Neuronal stem cell (in vitro differentiated cells): ENCODE results near the gene FAP.

Source experiments
- DNase-seq: peaks from one replicate; pipeline ENCODE4 v3.0.0-alpha.2; 2013; ENCODE audit warnings: low spot score
- H2AFZ ChIP-seq: one replicate; pipeline ENCODE4 v1.6.1; 2013; ENCODE audit warnings: mild to moderate bottlenecking, low read length, inconsistent platforms
- H2AK5ac ChIP-seq: 2 replicates; pipeline ENCODE4 v1.6.1; 2013; ENCODE audit warnings: low read depth, mild to moderate bottlenecking, inconsistent platforms, low read length, moderate library complexity, mixed read lengths
- H2BK120ac ChIP-seq: 2 replicates; pipeline ENCODE4 v1.6.1; 2013; ENCODE audit warnings: low read depth, mild to moderate bottlenecking, inconsistent platforms, low read length, moderate library complexity, mixed read lengths
- H2BK12ac ChIP-seq: one replicate; pipeline ENCODE4 v1.6.1; 2013; ENCODE audit warnings: low read length, inconsistent platforms
- H2BK15ac ChIP-seq: 2 replicates; pipeline ENCODE4 v1.6.1; 2013; ENCODE audit warnings: mild to moderate bottlenecking, low read length, inconsistent platforms, mixed read lengths
- H2BK5ac ChIP-seq: one replicate; pipeline ENCODE4 v1.6.1; 2013; ENCODE audit warnings: inconsistent platforms, mild to moderate bottlenecking, low read length, moderate library complexity
- H3K14ac ChIP-seq: one replicate; pipeline ENCODE4 v1.6.1; 2013; ENCODE audit warnings: low read length, inconsistent platforms
- H3K18ac ChIP-seq: 2 replicates; pipeline ENCODE4 v1.6.1; 2013; ENCODE audit warnings: low read length, inconsistent platforms
- H3K23ac ChIP-seq: 2 replicates; pipeline ENCODE4 v1.6.1; 2013; ENCODE audit warnings: low read depth, mild to moderate bottlenecking, mixed read lengths, low read length, inconsistent platforms; ENCODE audit not compliant: poor library complexity
- H3K27ac ChIP-seq: replicated peaks from 3 replicates; pipeline ENCODE4 v1.5.1; 2013; ENCODE audit warnings: low read length, inconsistent platforms
- H3K27me3 ChIP-seq, 3 experiments: 2 replicates each; pipeline ENCODE4 v1.6.1; 2013; ENCODE audit warnings: low read length in 3 of 3, mild to moderate bottlenecking in 2 of 3, inconsistent platforms in 1 of 3, low read depth in 1 of 3, mixed read lengths in 1 of 3, moderate library complexity in 1 of 3; ENCODE audit not compliant: control insufficient read depth in 3 of 3, insufficient read depth in 3 of 3
- H3K36me3 ChIP-seq, 2 donors: replicated peaks in 1 of 2; 2 replicates each; pipeline ENCODE4 v1.6.1; 2013; ENCODE audit warnings: low read length in 2 of 2; ENCODE audit not compliant: control insufficient read depth in 2 of 2, insufficient read depth in 2 of 2
- H3K4ac ChIP-seq: 2 replicates; pipeline ENCODE4 v1.6.1; 2013; ENCODE audit warnings: inconsistent platforms, mild to moderate bottlenecking, low read length, moderate library complexity
- H3K4me1 ChIP-seq, 2 donors: 1 replicate in 1 of 2; 2 replicates in 1 of 2; pipeline ENCODE4 v1.6.1; 2013; ENCODE audit warnings: low read length in 2 of 2, low read depth in 1 of 2; ENCODE audit not compliant: control insufficient read depth in 2 of 2, insufficient read depth in 1 of 2
- H3K4me2 ChIP-seq: one replicate; pipeline ENCODE4 v1.6.1; 2013; ENCODE audit warnings: mild to moderate bottlenecking, low read length, inconsistent platforms; ENCODE audit not compliant: insufficient read depth, poor library complexity, severe bottlenecking
- H3K4me3 ChIP-seq, 2 donors: 2 replicates each; pipeline ENCODE4 v1.5.1; 2013; ENCODE audit warnings: low read length in 2 of 2, mild to moderate bottlenecking in 2 of 2, inconsistent platforms in 1 of 2, moderate library complexity in 1 of 2
- H3K79me1 ChIP-seq: one replicate; pipeline ENCODE4 v1.6.1; 2013; ENCODE audit warnings: low read depth, mild to moderate bottlenecking, inconsistent platforms, low read length, moderate library complexity
- H3K9ac ChIP-seq: one replicate; pipeline ENCODE4 v1.6.1; 2013; ENCODE audit warnings: mild to moderate bottlenecking, low read depth, low read length, inconsistent platforms; ENCODE audit not compliant: poor library complexity
- H3K9me3 ChIP-seq, 2 donors: replicated peaks in 1 of 2; 2 replicates each; pipeline versions ENCODE3 to v1.6.1; 2013; ENCODE audit warnings: low read length in 2 of 2, mild to moderate bottlenecking in 2 of 2, inconsistent platforms in 1 of 2, low read depth in 1 of 2, mixed read lengths in 1 of 2, moderate library complexity in 1 of 2; ENCODE audit not compliant: control insufficient read depth in 2 of 2, insufficient read depth in 1 of 2
- H4K8ac ChIP-seq: one replicate; pipeline ENCODE4 v1.6.1; 2013; ENCODE audit warnings: low read depth, mild to moderate bottlenecking, inconsistent platforms, low read length, moderate library complexity
- H4K91ac ChIP-seq: one replicate; pipeline ENCODE4 v1.6.1; 2013; ENCODE audit warnings: low read length, low read depth, mild to moderate bottlenecking, inconsistent platforms; ENCODE audit not compliant: poor library complexity
- WGBS, 2 donors: extraction: QIAGEN DNeasy Blood & Tissue Kit; methylation state at CpG; one replicate each; pipeline ENCODE4 v1.1.7; 2013; ENCODE audit warnings: missing lambda C conversion rate in 2 of 2, mixed read lengths in 1 of 2; ENCODE audit not compliant: insufficient read length in 2 of 2, insufficient replicate concordance in 1 of 2; ENCODE audit errors: extremely low coverage in 2 of 2; 5-methylcytosine and 5-hydroxymethylcytosine counted together

Gene FAP

DNA sequence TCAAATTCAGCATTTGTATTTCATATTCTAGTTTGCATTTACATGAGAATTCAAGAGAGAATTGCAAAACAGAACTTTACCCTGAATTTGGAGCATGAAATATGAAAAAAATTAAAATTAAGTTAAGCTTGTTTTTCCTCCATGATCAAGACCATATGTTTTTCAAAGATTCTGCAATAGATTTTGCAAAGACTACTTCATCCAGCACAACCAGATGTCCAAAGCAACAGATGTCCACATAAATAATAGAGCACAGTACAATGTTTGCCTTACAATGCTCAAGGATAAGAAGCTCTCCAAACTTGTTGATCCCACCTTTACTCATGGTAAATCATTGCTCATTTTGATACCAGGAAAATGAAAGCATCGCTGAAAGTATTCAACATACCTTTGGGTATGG is 25.6 kb downstream of the FAP start:
- no peaks in the 10 kb centered on the region for H3K4me1 ChIP-seq
- no peak overlapping the region for H2BK12ac ChIP-seq
- no peak overlapping the region for H4K91ac ChIP-seq
- no peaks in the 10 kb centered on the region for H3K9me3 ChIP-seq
- H3K14ac ChIP-seq: no peak overlapping the region
- no peak overlapping the region for H3K23ac ChIP-seq
- H3K4ac ChIP-seq: no peak overlapping the region
- H4K8ac ChIP-seq: no peak overlapping the region
- no peak overlapping the region for H3K18ac ChIP-seq
- no peak overlapping the region for H3K27ac ChIP-seq
- H2AFZ ChIP-seq: no peak overlapping the region
- H2BK120ac ChIP-seq: no peak overlapping the region
- no peaks in the 10 kb centered on the region for H3K27me3 ChIP-seq
- DNase-seq: no peak
- no peak overlapping the region for H3K4me2 ChIP-seq
- H2BK15ac ChIP-seq: no peak overlapping the region
- no CpG with 5 or more reads among the region's 1 CpG for WGBS, 2 donors
- H3K79me1 ChIP-seq: no peaks in the 10 kb centered on the region
- no peak overlapping the region for H3K4me3 ChIP-seq
- H2AK5ac ChIP-seq: no peak overlapping the region
- no peak overlapping the region for H2BK5ac ChIP-seq
- no peaks in the 10 kb centered on the region for H3K36me3 ChIP-seq
- H3K9ac ChIP-seq: no peak overlapping the region

DNA sequence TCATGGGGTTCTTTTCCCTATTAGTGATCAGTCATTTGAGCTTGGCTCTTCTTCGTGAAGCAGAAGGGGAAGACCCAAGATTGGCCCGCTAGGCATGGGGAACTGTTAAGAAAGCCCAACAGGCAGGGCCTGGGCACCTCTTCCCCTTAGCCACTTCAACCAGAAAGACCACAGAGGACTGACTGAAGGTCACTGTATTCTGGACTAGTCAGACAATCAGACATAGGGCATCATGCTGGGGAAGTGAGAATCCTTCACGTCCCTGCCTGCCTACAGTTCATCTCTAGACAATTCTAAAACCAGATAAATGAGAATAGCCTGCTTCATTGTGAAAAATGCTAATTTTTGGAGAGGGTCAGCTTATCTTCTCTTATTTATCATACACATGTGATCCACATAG is 28.1 kb downstream of the FAP start:
- no peaks in the 10 kb centered on the region for H3K9me3 ChIP-seq
- H2AK5ac ChIP-seq: no peak overlapping the region
- H2BK120ac ChIP-seq: no peak overlapping the region
- no peak overlapping the region for H2BK5ac ChIP-seq
- H3K4me1 ChIP-seq: no peaks in the 10 kb centered on the region
- H3K14ac ChIP-seq: no peak overlapping the region
- H3K18ac ChIP-seq: no peak overlapping the region
- no peaks in the 10 kb centered on the region for H3K36me3 ChIP-seq
- H3K23ac ChIP-seq: no peak overlapping the region
- DNase-seq: no peak
- no peak overlapping the region for H3K4me2 ChIP-seq
- no peak overlapping the region for H2BK15ac ChIP-seq
- no peak overlapping the region for H2AFZ ChIP-seq
- no peaks in the 10 kb centered on the region for H3K27me3 ChIP-seq
- no peak overlapping the region for H4K8ac ChIP-seq
- H3K4ac ChIP-seq: no peak overlapping the region
- no peak overlapping the region for H2BK12ac ChIP-seq
- no peaks in the 10 kb centered on the region for H3K79me1 ChIP-seq
- no peak overlapping the region for H3K9ac ChIP-seq
- H3K27ac ChIP-seq: no peak overlapping the region
- H4K91ac ChIP-seq: no peak overlapping the region
- no peak overlapping the region for H3K4me3 ChIP-seq
- no CpG with 5 or more reads among the region's 3 CpGs for WGBS, 2 donors

- Histone ChIP-seq H2AK5ac (no peak overlapping the region), H3K4me2 (no peak overlapping the region), H3K14ac (no peak overlapping the region), H2BK5ac (no peak overlapping the region), H3K9ac (no peak overlapping the region), H3K27ac (no peak overlapping the region), H3K36me3 (no peaks in the 10 kb centered on the region), H3K79me1 (no peaks in the 10 kb centered on the region), H3K23ac (no peak overlapping the region), H3K9me3 (no peaks in the 10 kb centered on the region), H4K8ac (no peak overlapping the region), H2BK15ac (no peak overlapping the region), H3K4me1 (no peaks in the 10 kb centered on the region), H2AFZ (no peak overlapping the region), H4K91ac (no peak overlapping the region), H3K18ac (no peak overlapping the region), H3K4me3 (no peak overlapping the region), H2BK12ac (no peak overlapping the region), H2BK120ac (no peak overlapping the region), H3K27me3 (no peaks in the 10 kb centered on the region), H3K4ac (no peak overlapping the region)
- WGBS, 2 donors: no CpG with 5 or more reads among the region's 2 CpGs
- no peak for DNase-seq
Measured at GRCh38 chr2:162212366-162212765, 30.9 kb downstream of the FAP start.

GRCh38 chr2:162211732-162212131 is 31.5 kb downstream of the FAP start:
- no peak overlapping the region for H4K8ac ChIP-seq
- H3K4me3 ChIP-seq: no peak overlapping the region
- no peak overlapping the region for H2AFZ ChIP-seq
- no peak overlapping the region for H3K9ac ChIP-seq
- H3K14ac ChIP-seq: no peak overlapping the region
- H3K27ac ChIP-seq: no peak overlapping the region
- H2BK12ac ChIP-seq: no peak overlapping the region
- H2BK120ac ChIP-seq: no peak overlapping the region
- no peak overlapping the region for H2BK5ac ChIP-seq
- no peak overlapping the region for H2AK5ac ChIP-seq
- H3K4ac ChIP-seq: no peak overlapping the region
- no peaks in the 10 kb centered on the region for H3K36me3 ChIP-seq
- H3K79me1 ChIP-seq: no peaks in the 10 kb centered on the region
- no peak for DNase-seq
- H3K4me1 ChIP-seq: no peaks in the 10 kb centered on the region
- no peak overlapping the region for H3K18ac ChIP-seq
- H3K4me2 ChIP-seq: no peak overlapping the region
- H2BK15ac ChIP-seq: no peak overlapping the region
- H4K91ac ChIP-seq: no peak overlapping the region
- no peaks in the 10 kb centered on the region for H3K9me3 ChIP-seq
- H3K27me3 ChIP-seq: no peaks in the 10 kb centered on the region
- no CpG with 5 or more reads among the region's 3 CpGs for WGBS, 2 donors
- H3K23ac ChIP-seq: no peak overlapping the region
